Measurements from ENCODE around the gene DLEU7.

GRCh38 chr13:50891206-50891605 is 47.7 kb upstream of the DLEU7 start:
- TF ChIP-seq CTCF (IDR thresholded peaks at IDR 0.05) (no peak), POLR2A (IDR thresholded peaks at IDR 0.05) (no peak)
